Measurements from ENCODE around the gene UBE2E3. TPM values are rescaled to one million over a fixed set of nuclear protein-coding genes. Genes with fewer than 3 reads are reported as not detected.

UBE2E3 gene
- 210 TPM for total RNA-seq

DNA sequence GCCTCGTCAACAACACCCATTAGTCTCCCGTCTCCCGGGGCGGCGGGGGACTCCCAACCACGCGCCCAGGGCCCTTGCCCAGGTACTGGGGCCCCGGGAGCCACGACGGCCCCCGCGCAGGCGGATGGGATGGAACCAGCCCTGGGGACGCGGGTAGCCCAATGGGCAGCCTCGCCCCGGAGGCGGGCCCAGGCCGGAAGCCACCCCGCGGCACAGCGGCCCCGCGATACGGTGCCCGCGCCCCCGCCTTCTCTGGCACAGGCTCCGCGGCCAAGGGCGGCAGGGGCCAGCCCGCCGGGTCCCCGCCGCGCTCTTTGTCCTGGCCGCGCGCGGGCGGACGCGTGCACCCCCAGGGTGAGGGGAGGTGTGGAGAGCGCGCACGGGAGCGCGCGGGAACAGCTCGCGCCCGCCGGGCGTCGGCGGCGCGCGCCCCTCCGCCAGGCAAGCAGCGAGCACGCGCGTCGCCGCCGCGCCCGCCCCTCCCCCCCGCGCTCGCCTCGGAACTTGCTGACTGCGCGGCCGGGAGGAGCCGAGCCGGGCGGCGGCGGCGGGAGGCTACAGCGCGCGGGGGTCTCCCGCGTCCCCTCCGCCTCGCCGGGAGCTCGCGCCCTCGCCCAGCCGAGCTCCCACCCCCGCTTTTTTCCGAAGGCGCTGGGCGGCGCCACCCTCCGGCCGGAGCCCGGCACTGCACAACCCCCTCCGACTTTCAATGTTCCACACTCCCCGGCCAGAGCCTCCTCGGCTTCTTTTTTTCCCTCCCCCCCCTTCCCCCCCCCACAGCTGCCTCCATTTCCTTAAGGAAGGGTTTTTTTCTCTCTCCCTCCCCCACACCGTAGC lies at the start of gene UBE2E3:
UBE2E3 (plus strand) TSS at position 500 of the 837 bp plus-strand sequence. CDS start 1,438 bp downstream, outside the sequence.

